HCT116 (cell line): ENCODE results near the gene NR2C2.

Experiments
- CEBPB ChIP-seq: IDR thresholded peaks from 2 replicates; pipeline ENCODE4 v1.6.1; 2012; ENCODE audit warnings: low read depth
- EGR1 ChIP-seq: IDR thresholded peaks from 2 replicates; pipeline ENCODE4 v1.6.1; 2012; ENCODE audit warnings: low read depth
- EZH2 ChIP-seq: fragments of 200-600 bp; sonication (generic); IDR thresholded peaks from 2 replicates; pipeline ENCODE4 v1.6.1; 2017; ENCODE audit warnings: antibody characterized with exemption, mixed run types
- EZH2phosphoT487 ChIP-seq: fragments of 200-600 bp; IDR thresholded peaks from 2 replicates; pipeline ENCODE4 v1.6.1; 2018; ENCODE audit warnings: antibody characterized with exemption, borderline replicate concordance
- POLR2A ChIP-seq: IDR thresholded peaks from 2 replicates; pipeline ENCODE4 v1.7.0; 2011; ENCODE audit warnings: borderline replicate concordance; ENCODE audit not compliant: insufficient read depth, insufficient read length; ENCODE audit errors: extremely low read depth
- POLR2AphosphoS5 ChIP-seq: IDR thresholded peaks from 2 replicates; pipeline ENCODE4 v1.6.1; 2011; ENCODE audit warnings: mild to moderate bottlenecking, low read depth, low read length, moderate library complexity
- YY1 ChIP-seq: IDR thresholded peaks from 2 replicates; pipeline ENCODE4 v1.6.1; 2011; ENCODE audit warnings: low read length, low read depth, moderate library complexity, mild to moderate bottlenecking; ENCODE audit not compliant: insufficient replicate concordance; ENCODE audit errors: extremely low read depth
- TF ChIP-seq, protein P1 (sequence below), 3 experiments: fragments of 200-600 bp in 1 of 3; sonication (generic) in 1 of 3; IDR thresholded peaks in 2 of 3; conservative IDR thresholded peaks in 1 of 3; 2 replicates each; pipeline ENCODE4 v1.5.1; 2012 to 2017; ENCODE audit warnings: low read depth in 2 of 3, low read length in 2 of 3, antibody characterized with exemption in 1 of 3, borderline replicate concordance in 1 of 3, control low read depth in 1 of 3, mild to moderate bottlenecking in 1 of 3, mixed read lengths in 1 of 3, mixed run types in 1 of 3, moderate library complexity in 1 of 3; ENCODE audit not compliant: insufficient read depth in 1 of 3
- TF ChIP-seq, protein P2 (sequence below): IDR thresholded peaks from 2 replicates; pipeline ENCODE4 v1.6.1; 2011; ENCODE audit warnings: mild to moderate bottlenecking, low read length, moderate library complexity; ENCODE audit not compliant: insufficient replicate concordance; ENCODE audit errors: extremely low read depth
- TF ChIP-seq, protein P3 (sequence below): IDR thresholded peaks from 2 replicates; pipeline ENCODE4 v1.6.1; 2012

DNA sequence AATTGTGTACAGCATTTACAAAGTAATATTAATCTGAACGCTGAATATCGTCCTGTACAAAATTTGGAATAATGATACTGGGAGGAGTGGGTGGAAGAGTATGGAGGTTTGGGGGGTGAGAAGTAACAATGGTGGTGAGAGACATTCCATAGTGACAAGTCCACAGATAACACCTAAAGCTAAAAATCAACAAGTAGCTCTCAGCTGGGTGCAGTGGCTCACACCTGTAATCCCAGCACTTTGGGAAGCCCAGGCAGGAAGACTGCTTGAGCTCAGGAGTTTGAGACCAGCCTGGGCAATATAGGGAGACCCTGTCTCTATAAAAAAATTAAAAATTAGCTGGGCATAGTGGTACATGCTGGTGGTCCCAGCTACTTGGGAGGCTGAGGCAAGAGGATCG lies 112.6 kb downstream of the NR2C2 start:
- TF ChIP-seq EGR1 (no peak), POLR2A (no peak), CEBPB (no peak), EZH2 (no peak), EZH2phosphoT487 (no peak), POLR2AphosphoS5 (no peak), YY1 (no peak)
- TF ChIP-seq, protein P1, sequence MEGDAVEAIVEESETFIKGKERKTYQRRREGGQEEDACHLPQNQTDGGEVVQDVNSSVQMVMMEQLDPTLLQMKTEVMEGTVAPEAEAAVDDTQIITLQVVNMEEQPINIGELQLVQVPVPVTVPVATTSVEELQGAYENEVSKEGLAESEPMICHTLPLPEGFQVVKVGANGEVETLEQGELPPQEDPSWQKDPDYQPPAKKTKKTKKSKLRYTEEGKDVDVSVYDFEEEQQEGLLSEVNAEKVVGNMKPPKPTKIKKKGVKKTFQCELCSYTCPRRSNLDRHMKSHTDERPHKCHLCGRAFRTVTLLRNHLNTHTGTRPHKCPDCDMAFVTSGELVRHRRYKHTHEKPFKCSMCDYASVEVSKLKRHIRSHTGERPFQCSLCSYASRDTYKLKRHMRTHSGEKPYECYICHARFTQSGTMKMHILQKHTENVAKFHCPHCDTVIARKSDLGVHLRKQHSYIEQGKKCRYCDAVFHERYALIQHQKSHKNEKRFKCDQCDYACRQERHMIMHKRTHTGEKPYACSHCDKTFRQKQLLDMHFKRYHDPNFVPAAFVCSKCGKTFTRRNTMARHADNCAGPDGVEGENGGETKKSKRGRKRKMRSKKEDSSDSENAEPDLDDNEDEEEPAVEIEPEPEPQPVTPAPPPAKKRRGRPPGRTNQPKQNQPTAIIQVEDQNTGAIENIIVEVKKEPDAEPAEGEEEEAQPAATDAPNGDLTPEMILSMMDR (IDR thresholded peaks at IDR 0.05 in 2 of 3, conservative IDR thresholded peaks at IDR 0.05 in 1 of 3; ENCODE audit: borderline replicate concordance in 1 of 3, insufficient read depth in 1 of 3, low read depth in 2 of 3, low read length in 2 of 3) = no peak
- TF ChIP-seq, protein P2, sequence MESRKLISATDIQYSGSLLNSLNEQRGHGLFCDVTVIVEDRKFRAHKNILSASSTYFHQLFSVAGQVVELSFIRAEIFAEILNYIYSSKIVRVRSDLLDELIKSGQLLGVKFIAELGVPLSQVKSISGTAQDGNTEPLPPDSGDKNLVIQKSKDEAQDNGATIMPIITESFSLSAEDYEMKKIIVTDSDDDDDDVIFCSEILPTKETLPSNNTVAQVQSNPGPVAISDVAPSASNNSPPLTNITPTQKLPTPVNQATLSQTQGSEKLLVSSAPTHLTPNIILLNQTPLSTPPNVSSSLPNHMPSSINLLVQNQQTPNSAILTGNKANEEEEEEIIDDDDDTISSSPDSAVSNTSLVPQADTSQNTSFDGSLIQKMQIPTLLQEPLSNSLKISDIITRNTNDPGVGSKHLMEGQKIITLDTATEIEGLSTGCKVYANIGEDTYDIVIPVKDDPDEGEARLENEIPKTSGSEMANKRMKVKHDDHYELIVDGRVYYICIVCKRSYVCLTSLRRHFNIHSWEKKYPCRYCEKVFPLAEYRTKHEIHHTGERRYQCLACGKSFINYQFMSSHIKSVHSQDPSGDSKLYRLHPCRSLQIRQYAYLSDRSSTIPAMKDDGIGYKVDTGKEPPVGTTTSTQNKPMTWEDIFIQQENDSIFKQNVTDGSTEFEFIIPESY = no peak
- TF ChIP-seq, protein P3, sequence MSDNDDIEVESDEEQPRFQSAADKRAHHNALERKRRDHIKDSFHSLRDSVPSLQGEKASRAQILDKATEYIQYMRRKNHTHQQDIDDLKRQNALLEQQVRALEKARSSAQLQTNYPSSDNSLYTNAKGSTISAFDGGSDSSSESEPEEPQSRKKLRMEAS = no peak
